Measurements from ENCODE around the gene CEACAM7. TPM values are rescaled to one million over a fixed set of nuclear protein-coding genes. Genes with fewer than 3 reads are reported as not detected.

CEACAM7 gene
- total RNA-seq, 1 experiment from 2014 or later = not detected

GRCh38 chr19:41700381-41701195, 12.5 kb upstream of the CEACAM7 start:
- DNase-seq (ENCODE audit: low spot score) = no peak

- no peak for DNase-seq (ENCODE audit: low spot score)
Observed at GRCh38 chr19:41699968-41700323, 11.9 kb upstream of the CEACAM7 start.

- no peak for DNase-seq (ENCODE audit: low spot score)
Observed at GRCh38 chr19:41699231-41699967, 11.3 kb upstream of the CEACAM7 start.

GRCh38 chr19:41698746-41699230, 10.7 kb upstream of the CEACAM7 start:
- DNase-seq (ENCODE audit: low spot score) = no peak

GRCh38 chr19:41697198-41697855, 9.3 kb upstream of the CEACAM7 start:
- no peak for DNase-seq (ENCODE audit: low spot score)

- no peak for DNase-seq (ENCODE audit: low spot score)
Observed at GRCh38 chr19:41696402-41697197, 8.5 kb upstream of the CEACAM7 start.

GRCh38 chr19:41695745-41696144, 7.7 kb upstream of the CEACAM7 start:
- no peak for DNase-seq (ENCODE audit: low spot score)

GRCh38 chr19:41694831-41695635, 7.0 kb upstream of the CEACAM7 start:
- no peak for DNase-seq (ENCODE audit: low spot score)

- DNase-seq (ENCODE audit: low spot score) = no peak
Observed at GRCh38 chr19:41694196-41694595, 6.1 kb upstream of the CEACAM7 start.

GRCh38 chr19:41691268-41691970, 3.3 kb upstream of the CEACAM7 start:
- DNase-seq (ENCODE audit: low spot score) = no peak

- DNase-seq (ENCODE audit: low spot score) = no peak
Observed at GRCh38 chr19:41690801-41691065, 2.7 kb upstream of the CEACAM7 start.

GRCh38 chr19:41689993-41690800, 2.1 kb upstream of the CEACAM7 start:
- DNase-seq (ENCODE audit: low spot score) = no peak

- no peak for DNase-seq (ENCODE audit: low spot score)
Observed at GRCh38 chr19:41688687-41689086, 617 bp upstream of the CEACAM7 start.

GRCh38 chr19:41687419-41687818, 651 bp downstream of the CEACAM7 start:
- DNase-seq (ENCODE audit: low spot score) = no peak

- no peak for DNase-seq (ENCODE audit: low spot score)
Observed at GRCh38 chr19:41682437-41682836, 5.6 kb downstream of the CEACAM7 start.

- no peak for DNase-seq (ENCODE audit: low spot score)
Observed at GRCh38 chr19:41671486-41671885, 16.6 kb downstream of the CEACAM7 start.

- DNase-seq (ENCODE audit: low spot score) = no peak
Observed at GRCh38 chr19:41670755-41671154, 17.3 kb downstream of the CEACAM7 start.

- DNase-seq (ENCODE audit: low spot score) = no peak
Observed at GRCh38 chr19:41668315-41668714, 19.8 kb downstream of the CEACAM7 start.

- no peak for DNase-seq (ENCODE audit: low spot score)
Observed at GRCh38 chr19:41666075-41666474, 22.0 kb downstream of the CEACAM7 start.

- no peak for DNase-seq (ENCODE audit: low spot score)
Observed at GRCh38 chr19:41657157-41657556, 30.9 kb downstream of the CEACAM7 start.
